GM12801 (cell line): ENCODE data around the gene RER1.

Source experiments
- TF ChIP-seq, protein P1 (sequence below): IDR thresholded peaks from one replicate; pipeline ENCODE4 v1.5.1; 2011; ENCODE audit warnings: control low read depth; ENCODE audit not compliant: insufficient read length; ENCODE audit errors: extremely low read depth

Gene RER1

DNA sequence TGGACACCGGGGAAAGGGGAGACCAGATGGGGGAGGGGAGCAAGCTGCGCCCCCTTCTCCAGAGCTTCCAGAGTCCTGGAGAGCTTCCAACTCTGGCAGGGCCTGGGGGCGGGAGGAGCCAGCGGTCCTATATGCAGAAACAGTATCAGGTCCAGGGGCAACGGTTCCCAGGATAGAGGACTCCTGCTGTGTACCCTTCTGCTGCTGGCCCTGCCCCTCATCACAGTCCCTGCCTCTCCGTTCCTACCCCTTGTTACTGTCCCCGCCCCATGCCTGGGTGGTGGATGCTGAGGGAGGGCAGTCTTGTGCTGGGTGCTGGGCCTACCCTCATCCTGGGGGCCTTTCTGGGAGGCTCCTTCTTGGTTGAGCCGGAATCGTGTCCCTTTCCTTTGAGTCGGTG is 39.9 kb downstream of the RER1 start:
- TF ChIP-seq, protein P1, sequence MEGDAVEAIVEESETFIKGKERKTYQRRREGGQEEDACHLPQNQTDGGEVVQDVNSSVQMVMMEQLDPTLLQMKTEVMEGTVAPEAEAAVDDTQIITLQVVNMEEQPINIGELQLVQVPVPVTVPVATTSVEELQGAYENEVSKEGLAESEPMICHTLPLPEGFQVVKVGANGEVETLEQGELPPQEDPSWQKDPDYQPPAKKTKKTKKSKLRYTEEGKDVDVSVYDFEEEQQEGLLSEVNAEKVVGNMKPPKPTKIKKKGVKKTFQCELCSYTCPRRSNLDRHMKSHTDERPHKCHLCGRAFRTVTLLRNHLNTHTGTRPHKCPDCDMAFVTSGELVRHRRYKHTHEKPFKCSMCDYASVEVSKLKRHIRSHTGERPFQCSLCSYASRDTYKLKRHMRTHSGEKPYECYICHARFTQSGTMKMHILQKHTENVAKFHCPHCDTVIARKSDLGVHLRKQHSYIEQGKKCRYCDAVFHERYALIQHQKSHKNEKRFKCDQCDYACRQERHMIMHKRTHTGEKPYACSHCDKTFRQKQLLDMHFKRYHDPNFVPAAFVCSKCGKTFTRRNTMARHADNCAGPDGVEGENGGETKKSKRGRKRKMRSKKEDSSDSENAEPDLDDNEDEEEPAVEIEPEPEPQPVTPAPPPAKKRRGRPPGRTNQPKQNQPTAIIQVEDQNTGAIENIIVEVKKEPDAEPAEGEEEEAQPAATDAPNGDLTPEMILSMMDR, result no peak

- TF ChIP-seq, protein P1, result no peak
These were observed 40.8 kb downstream of the RER1 start for GRCh38 chr1:2432441-2432844.

DNA sequence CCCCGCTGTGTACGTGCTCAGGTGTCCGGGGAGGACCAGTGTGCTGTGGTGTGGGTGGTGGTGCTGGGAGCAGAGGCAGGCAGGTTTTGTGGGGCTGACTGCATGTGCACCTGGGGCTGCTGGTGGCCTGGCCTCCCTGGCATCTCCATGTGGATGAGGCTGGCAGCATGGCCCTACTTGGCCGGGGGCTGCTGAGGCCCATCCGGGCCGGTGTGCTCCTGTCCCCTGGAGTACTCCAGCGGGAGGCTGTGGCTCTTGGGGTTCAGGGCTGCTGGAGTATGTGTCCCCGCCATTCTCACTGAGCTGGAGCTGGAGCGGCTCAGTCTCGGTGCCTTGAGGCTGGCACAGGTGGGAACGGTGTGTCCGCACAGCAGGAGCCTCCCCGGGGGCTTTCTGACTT is 41.6 kb downstream of the RER1 start:
- TF ChIP-seq, protein P1, result no peak

DNA sequence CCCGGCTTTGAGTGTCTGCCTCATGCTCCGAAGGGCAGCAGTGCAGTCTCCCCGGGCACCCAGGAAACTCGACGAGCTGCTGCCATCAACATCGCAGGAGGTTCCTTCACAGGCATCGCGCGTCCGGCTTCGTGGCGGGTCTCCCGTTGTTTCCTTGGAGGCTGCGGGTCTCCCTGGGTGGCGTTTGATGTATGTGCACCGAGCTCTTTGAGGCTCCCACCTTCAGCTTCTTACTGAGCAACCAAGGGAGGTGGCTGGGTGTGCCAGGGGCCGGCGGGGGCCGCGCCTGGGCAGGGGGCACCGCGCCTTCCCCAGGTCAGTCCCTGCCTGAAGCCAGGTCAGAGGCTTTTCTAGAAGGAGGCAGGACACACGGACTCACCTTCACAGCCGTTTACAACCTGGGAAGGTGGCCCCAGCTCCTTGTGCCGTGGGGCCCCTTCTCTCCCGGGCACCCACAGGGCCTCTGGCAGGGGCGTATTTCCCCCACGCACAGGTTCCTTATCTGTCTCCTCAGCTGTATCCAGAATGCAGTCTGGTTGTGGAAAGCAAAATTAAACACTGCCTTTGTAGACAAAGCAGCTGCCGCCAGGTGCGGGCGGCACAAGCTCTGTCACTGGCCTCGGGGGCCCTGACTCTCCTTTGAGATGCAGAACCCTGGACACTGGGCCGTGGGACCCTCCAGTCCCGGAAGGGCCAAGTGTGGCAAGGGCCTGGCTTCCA is 42.5 kb downstream of the RER1 start:
- TF ChIP-seq, protein P1, result no peak

DNA sequence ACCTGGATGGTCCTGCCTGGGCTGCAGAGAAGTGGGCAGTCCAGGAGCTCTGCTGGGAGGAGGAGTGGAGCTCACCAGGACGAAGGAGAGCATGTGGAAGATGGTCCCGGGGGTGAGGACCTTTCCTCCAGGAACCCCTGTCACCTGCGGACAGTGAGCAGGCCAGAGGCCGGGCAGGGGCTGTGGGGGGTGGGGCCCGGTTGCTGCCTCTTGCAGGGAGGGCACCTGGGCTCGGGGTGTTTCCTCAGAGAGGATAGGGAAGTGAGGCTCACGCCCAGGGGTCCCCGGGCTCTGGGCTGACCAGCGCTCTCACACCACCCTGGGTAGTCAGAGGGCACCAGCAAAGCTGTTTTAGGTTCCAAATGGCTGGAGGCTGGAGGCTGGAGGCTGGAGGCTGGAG is 43.5 kb downstream of the RER1 start:
- TF ChIP-seq, protein P1, result no peak

DNA sequence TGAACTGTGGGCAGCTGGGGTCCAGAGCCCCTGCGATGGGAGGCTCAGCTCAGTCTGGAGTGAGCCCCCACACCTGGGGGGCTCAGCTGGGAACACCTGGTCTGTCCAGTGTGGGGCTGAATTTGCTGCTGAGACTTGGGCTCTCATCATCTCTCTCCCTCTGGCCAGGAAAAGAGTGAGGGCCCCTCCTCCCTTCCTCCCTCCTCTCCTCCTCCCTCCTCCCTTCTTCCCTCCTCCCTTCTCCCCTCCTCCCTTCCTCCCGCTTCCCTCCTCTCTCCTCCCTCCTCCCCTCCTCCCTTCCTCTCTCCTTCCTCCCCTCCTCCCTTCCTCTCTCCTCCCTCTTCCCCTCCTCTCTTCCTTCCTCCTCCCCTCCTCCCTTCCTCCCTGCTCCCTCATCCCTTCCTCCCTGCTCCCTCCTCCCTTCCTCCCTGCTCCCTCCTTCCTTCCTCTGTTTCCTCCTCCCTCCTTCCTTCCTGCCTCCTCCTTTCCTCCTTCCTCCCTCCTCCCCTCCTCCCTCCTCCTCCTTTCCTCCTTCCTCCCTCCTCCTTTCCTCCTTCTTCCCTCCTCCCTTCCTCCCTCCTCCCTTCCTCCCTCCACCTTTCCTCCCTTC is 44.2 kb downstream of the RER1 start:
- TF ChIP-seq, protein P1, result no peak

DNA sequence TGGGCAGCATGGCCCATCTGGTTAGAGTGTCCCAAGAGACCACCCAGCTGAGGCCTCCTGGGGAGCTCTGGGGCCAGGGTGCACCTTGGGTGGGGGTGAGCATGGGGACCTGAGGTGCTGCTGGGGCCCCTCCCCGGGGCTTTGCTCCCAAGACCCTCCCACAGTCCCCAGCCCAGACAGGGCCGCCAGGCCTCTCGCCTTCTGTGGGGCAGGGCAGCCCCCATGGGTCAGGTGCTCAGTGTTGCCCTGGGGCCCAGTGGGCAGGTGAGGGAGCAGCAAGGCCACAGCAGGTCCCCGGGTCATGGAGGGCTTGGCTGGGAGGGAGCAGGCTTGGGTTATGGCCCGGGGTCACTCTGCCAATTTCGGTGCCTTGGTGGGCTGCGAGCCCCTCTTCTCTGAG is 45.2 kb downstream of the RER1 start:
- TF ChIP-seq, protein P1, result no peak
